HCT116 (cell line): ENCODE measurements around the gene AFDN. TPM values are rescaled to one million over a fixed set of nuclear protein-coding genes. Genes with fewer than 3 reads are reported as not detected.

Source experiments
- ATAC-seq: fragments of 200-7000 bp; cut with Tn5 transposase; 2 replicates; pipeline ENCODE4 v1.9.1; 2020; ENCODE audit warnings: mild to moderate bottlenecking, moderate library complexity
- BruUV-seq: library from RNA; stranded (reverse); fragments of 400-500 nt; replicated peaks from 2 replicates; lab custom pipeline; 2021; lab: Mats Ljungman, UMichigan
- CTCF ChIA-PET: fragments of 300-600 bp; sonication (Branson Sonifier 250); formaldehyde crosslinking; loops from one replicate; lab custom pipeline; 2021; ENCODE audit warnings: antibody characterized with exemption; lab: Charles Lee
- POLR2A ChIA-PET: fragments of 300-600, 350-600 bp; sonication (Branson Sonifier 250); formaldehyde crosslinking; loops from one replicate; lab custom pipeline; 2021; ENCODE audit warnings: antibody characterized with exemption; lab: Charles Lee
- RAD21 ChIA-PET, 2 experiments: fragments of 300-600 bp; sonication (Branson Sonifier 250); formaldehyde crosslinking; loops; one replicate each; lab custom pipeline; 2023; ENCODE audit warnings: low total read pairs in 2 of 2; ENCODE audit not compliant: uncharacterized antibody in 2 of 2, unreplicated experiment in 2 of 2, low non-redundant PET in 1 of 2; lab: Charles Lee
- DNase-seq: peaks from one replicate; pipeline ENCODE4 v3.0.0-alpha.2; 2010; ENCODE audit warnings: low read depth, low spot score
- H2AFZ ChIP-seq: fragments of 200-600 bp; shearing (Covaris generic), sonication (generic); 2 replicates; pipeline ENCODE4 v1.6.1; 2017; ENCODE audit warnings: low read depth, mixed run types, mixed read lengths, antibody characterized with exemption, low read length; ENCODE audit not compliant: poor library complexity, severe bottlenecking
- H3K27ac ChIP-seq: 2 replicates; pipeline ENCODE4 v1.5.1; 2012; ENCODE audit warnings: low read depth, low read length
- H3K27me3 ChIP-seq: fragments of 200-600 bp; sonication (generic); 2 replicates; pipeline ENCODE4 v1.6.1; 2016; ENCODE audit warnings: mixed run types, low read length, mixed read lengths; ENCODE audit not compliant: insufficient read depth
- H3K36me3 ChIP-seq, 2 experiments: fragments of 200-500 bp in 1 of 2; fragments of 200-600 bp in 1 of 2; sonication (Bioruptor generic) in 1 of 2; sonication (generic) in 1 of 2; 2 replicates each; pipeline versions ENCODE4 v1.5.1 to v1.6.1; 2014 to 2016; ENCODE audit warnings: low read length in 2 of 2, inconsistent platforms in 1 of 2, mixed read lengths in 1 of 2, mixed run types in 1 of 2; ENCODE audit not compliant: insufficient read depth in 2 of 2, control insufficient read depth in 1 of 2
- H3K4me1 ChIP-seq, 2 experiments: fragments of 200-600 bp in 1 of 2; sonication (generic) in 1 of 2; 2 replicates each; pipeline versions ENCODE4 v1.5.1 to v1.6.1; 2012 to 2017; ENCODE audit warnings: low read length in 2 of 2, inconsistent platforms in 1 of 2, mild to moderate bottlenecking in 1 of 2, mixed read lengths in 1 of 2, mixed run types in 1 of 2, moderate library complexity in 1 of 2; ENCODE audit not compliant: insufficient read depth in 2 of 2, control insufficient read depth in 1 of 2
- H3K4me2 ChIP-seq: fragments of 200-600 bp; sonication (generic); 2 replicates; pipeline ENCODE4 v1.6.1; 2017; ENCODE audit warnings: mixed run types, low read length, mixed read lengths
- H3K4me3 ChIP-seq, 2 experiments: fragments of 200-600 bp in 1 of 2; sonication (generic) in 1 of 2; replicated peaks in 1 of 2; 2 replicates each; pipeline ENCODE4 v1.5.1; 2011 to 2016; ENCODE audit warnings: low read length in 2 of 2, control low read depth in 1 of 2, low read depth in 1 of 2, mild to moderate bottlenecking in 1 of 2, mixed read lengths in 1 of 2, mixed run types in 1 of 2
- H3K79me2 ChIP-seq: fragments of 200-600 bp; sonication (generic); 2 replicates; pipeline ENCODE4 v1.6.1; 2017; ENCODE audit warnings: mild to moderate bottlenecking, mixed run types, low read length, moderate library complexity, mixed read lengths; ENCODE audit not compliant: insufficient read depth
- H3K9ac ChIP-seq: fragments of 200-600 bp; sonication (generic); 2 replicates; pipeline ENCODE4 v1.6.1; 2016; ENCODE audit warnings: low read length, mixed read lengths
- H3K9me2 ChIP-seq: fragments of 200-600 bp; sonication (generic), shearing (Covaris generic); 2 replicates; pipeline ENCODE4 v1.6.1; 2017; ENCODE audit warnings: mixed run types, mild to moderate bottlenecking, moderate library complexity; ENCODE audit not compliant: insufficient read depth
- H3K9me3 ChIP-seq, 2 experiments: fragments of 200-500 bp in 1 of 2; fragments of 200-600 bp in 1 of 2; sonication (Bioruptor generic) in 1 of 2; sonication (generic) in 1 of 2; 2 replicates each; pipeline ENCODE4 v1.6.1; 2014 to 2017; ENCODE audit warnings: low read length in 2 of 2, mixed read lengths in 2 of 2, inconsistent platforms in 1 of 2, low read depth in 1 of 2, mild to moderate bottlenecking in 1 of 2, mixed run types in 1 of 2, moderate library complexity in 1 of 2; ENCODE audit not compliant: control insufficient read depth in 1 of 2, insufficient read depth in 1 of 2
- H4K20me1 ChIP-seq: fragments of 200-600 bp; sonication (generic), shearing (Covaris generic); 2 replicates; pipeline ENCODE4 v1.6.1; 2017; ENCODE audit warnings: mixed run types, mild to moderate bottlenecking, moderate library complexity; ENCODE audit not compliant: insufficient read depth
- CBX3 ChIP-seq: IDR thresholded peaks from 2 replicates; pipeline ENCODE4 v1.6.1; 2012; ENCODE audit warnings: low read depth
- CEBPB ChIP-seq: IDR thresholded peaks from 2 replicates; pipeline ENCODE4 v1.6.1; 2012; ENCODE audit warnings: low read depth
- CTCF ChIP-seq, 3 experiments: fragments of 200-600 bp in 1 of 3; sonication (generic) in 1 of 3; IDR thresholded peaks in 2 of 3; conservative IDR thresholded peaks in 1 of 3; 2 replicates each; pipeline ENCODE4 v1.5.1; 2012 to 2017; ENCODE audit warnings: low read depth in 2 of 3, low read length in 2 of 3, antibody characterized with exemption in 1 of 3, borderline replicate concordance in 1 of 3, control low read depth in 1 of 3, mild to moderate bottlenecking in 1 of 3, mixed read lengths in 1 of 3, mixed run types in 1 of 3, moderate library complexity in 1 of 3; ENCODE audit not compliant: insufficient read depth in 1 of 3
- ELF1 ChIP-seq: IDR thresholded peaks from 2 replicates; pipeline ENCODE4 v1.6.1; 2012; ENCODE audit warnings: low read depth, borderline replicate concordance
- EZH2 ChIP-seq: fragments of 200-600 bp; sonication (generic); IDR thresholded peaks from 2 replicates; pipeline ENCODE4 v1.6.1; 2017; ENCODE audit warnings: antibody characterized with exemption, mixed run types
- EZH2phosphoT487 ChIP-seq: fragments of 200-600 bp; IDR thresholded peaks from 2 replicates; pipeline ENCODE4 v1.6.1; 2018; ENCODE audit warnings: antibody characterized with exemption, borderline replicate concordance
- JUND ChIP-seq: IDR thresholded peaks from 2 replicates; pipeline ENCODE4 v1.6.1; 2012
- MAX ChIP-seq: IDR thresholded peaks from 2 replicates; pipeline ENCODE4 v1.6.1; 2012
- POLR2A ChIP-seq: IDR thresholded peaks from 2 replicates; pipeline ENCODE4 v1.7.0; 2011; ENCODE audit warnings: borderline replicate concordance; ENCODE audit not compliant: insufficient read depth, insufficient read length; ENCODE audit errors: extremely low read depth
- POLR2AphosphoS5 ChIP-seq: IDR thresholded peaks from 2 replicates; pipeline ENCODE4 v1.6.1; 2011; ENCODE audit warnings: mild to moderate bottlenecking, low read depth, low read length, moderate library complexity
- RAD21 ChIP-seq: IDR thresholded peaks from 2 replicates; pipeline ENCODE4 v1.6.1; 2012; ENCODE audit warnings: low read depth, mild to moderate bottlenecking
- REST ChIP-seq: IDR thresholded peaks from 2 replicates; pipeline ENCODE4 v1.6.1; 2012; ENCODE audit warnings: low read depth
- SIN3A ChIP-seq: IDR thresholded peaks from 2 replicates; pipeline ENCODE4 v1.6.1; 2012; ENCODE audit warnings: low read depth
- SP1 ChIP-seq: IDR thresholded peaks from 2 replicates; pipeline ENCODE4 v1.6.1; 2012; ENCODE audit warnings: low read depth
- SRF ChIP-seq: IDR thresholded peaks from 2 replicates; pipeline ENCODE4 v1.6.1; 2012; ENCODE audit warnings: low read depth
- TCF7L2 ChIP-seq: IDR thresholded peaks from 2 replicates; pipeline ENCODE4 v1.7.0; 2011; ENCODE audit warnings: borderline replicate concordance, inconsistent platforms; ENCODE audit not compliant: insufficient read depth, insufficient read length; ENCODE audit errors: extremely low read depth
- YY1 ChIP-seq: IDR thresholded peaks from 2 replicates; pipeline ENCODE4 v1.6.1; 2011; ENCODE audit warnings: low read length, low read depth, moderate library complexity, mild to moderate bottlenecking; ENCODE audit not compliant: insufficient replicate concordance; ENCODE audit errors: extremely low read depth
- ZBTB33 ChIP-seq: IDR thresholded peaks from 2 replicates; pipeline ENCODE4 v1.6.1; 2011; ENCODE audit warnings: mild to moderate bottlenecking, low read length, moderate library complexity; ENCODE audit not compliant: insufficient replicate concordance; ENCODE audit errors: extremely low read depth
- ZFX ChIP-seq: fragments of 450-650 bp; IDR thresholded peaks from 2 replicates; pipeline ENCODE4 v1.6.1; 2017
- ZNF274 ChIP-seq: fragments of 200-500 bp; sonication (Bioruptor generic); IDR thresholded peaks from 2 replicates; pipeline ENCODE4 v1.6.1; 2014; ENCODE audit warnings: mild to moderate bottlenecking, low read depth, low read length, inconsistent platforms
- intact Hi-C: fragments of 100-400 bp; cut with micrococcal nuclease; formaldehyde crosslinking; loops from 2 replicates; pipeline ENCODE4 v1.10.0; 2022
- total RNA-seq: library from RNA; stranded (reverse); gene quantifications from one replicate; pipeline ENCODE4 v1.2.1, GENCODE V29; 2021; ENCODE audit not compliant: unreplicated experiment

The AFDN gene
- total RNA-seq, 1 experiment from 2014 or later, result 59.4 TPM

GRCh38 chr6:167849846-167850459, 23.2 kb downstream of the AFDN start:
- peak overlapping the region; percentile 42 for H3K9ac ChIP-seq
- no peak overlapping the region for H2AFZ ChIP-seq
- H3K36me3 ChIP-seq, result no peaks in the 10 kb centered on the region
- H3K4me3 ChIP-seq, result peak overlapping the region; percentile 16 to 42
- ATAC-seq (peak; percentile 92), DNase-seq (peak; percentile 66)
- no peaks in the 10 kb centered on the region for H4K20me1 ChIP-seq
- H3K9me2 ChIP-seq, result no peaks in the 10 kb centered on the region
- RAD21 ChIA-PET, result no interaction called here
- no peaks in the 10 kb centered on the region for H3K27me3 ChIP-seq
- no peaks in the 10 kb centered on the region; a peak in 1 of 4 replicates for H3K9me3 ChIP-seq
- peaks cover 98% of the 10 kb centered on the region for H3K79me2 ChIP-seq
- peak overlapping the region; percentile 17; the same call in 1 of the 2 replicates for H3K27ac ChIP-seq
- POLR2A ChIA-PET, result interaction anchor here (1.2 kb wide), 1 partner anchor 15 kb away, joined by 3 read pairs; no protein-coding TSS in a partner anchor
- H3K4me2 ChIP-seq, result peak overlapping the region; percentile 76
- peaks cover 25 to 53% of the 10 kb centered on the region in 2 experiments for H3K4me1 ChIP-seq
- BruUV-seq, result no TSS peak
- intact Hi-C loops, result no loop called here
- CTCF ChIA-PET, result no interaction called here
- TF ChIP-seq SRF (no peak), POLR2AphosphoS5 (0 out of 2 replicates have a peak, but pooled peaks have one; percentile 19), POLR2A (no peak), ZBTB33 (no peak), ZFX (no peak), EZH2phosphoT487 (no peak), ZNF274 (no peak), SIN3A (0 out of 2 replicates have a peak, but pooled peaks have one; percentile 34), RAD21 (no peak; the same call in 1 of the 2 replicates), TCF7L2 (no peak), REST (no peak), SP1 (peak; percentile 74), ELF1 (no peak), YY1 (no peak), JUND (peak; percentile 86), EZH2 (no peak), CEBPB (peak; percentile 52), MAX (peak; percentile 46; the same call in 1 of the 2 replicates), CTCF (IDR thresholded peaks at IDR 0.05 in 2 of 3, conservative IDR thresholded peaks at IDR 0.05 in 1 of 3; ENCODE audit: borderline replicate concordance in 1 of 3, insufficient read depth in 1 of 3, low read depth in 2 of 3, low read length in 2 of 3) (no peak), CBX3 (peak; percentile 62; the same call in 1 of the 2 replicates)
